Occipital lobe (tissue), 2 donors: Measurements from ENCODE around the gene NFATC2. TPM values are rescaled to one million over a fixed set of nuclear protein-coding genes. Genes with fewer than 3 reads are reported as not detected.

Experiments used
- DNase-seq: peaks from one replicate; lab custom pipeline; 2025; lab: John Stamatoyannopoulos, UW
- total RNA-seq: library from RNA; depleted of rRNA; stranded (reverse); fragments of >200 nt; gene quantifications from one replicate; pipeline ENCODE4 v1.2.3, GENCODE V29; 2014

The NFATC2 gene
- total RNA-seq, 1 donor from 2014 or later, result 0.47 TPM

DNA sequence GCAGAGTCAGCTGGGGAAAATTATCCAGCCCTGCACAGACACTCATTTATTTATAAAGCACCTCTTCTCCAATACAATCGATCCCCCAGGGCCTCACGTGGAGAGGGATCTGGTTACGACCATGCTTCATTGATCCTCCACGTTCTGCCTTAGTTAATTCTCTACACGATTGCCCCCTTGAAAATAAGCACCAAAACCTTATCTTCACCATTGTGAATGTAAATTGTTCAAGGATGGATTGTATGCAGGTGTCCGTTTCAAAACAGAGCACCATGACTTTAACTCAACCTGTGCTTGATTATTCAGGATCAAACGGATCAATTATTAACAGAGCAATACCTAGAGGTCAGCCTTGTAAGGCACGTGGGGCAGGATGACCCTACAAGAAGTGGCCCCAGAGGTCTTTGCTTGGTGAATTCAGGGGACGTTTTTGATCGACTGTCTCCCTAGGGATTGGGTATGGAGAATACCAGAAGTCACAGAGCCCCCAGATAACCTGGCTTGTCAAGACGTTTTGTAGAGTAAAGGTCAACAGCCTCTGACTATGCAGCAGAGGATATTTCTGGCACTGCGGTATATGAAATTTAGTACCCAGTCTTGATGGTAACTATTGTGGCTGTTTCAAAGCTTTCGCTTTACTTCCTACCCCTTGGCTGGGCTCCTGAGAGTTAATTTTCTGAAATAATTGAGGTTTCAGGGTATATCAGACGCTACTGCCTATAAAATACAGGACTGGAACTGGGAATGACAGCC lies 112.1 kb downstream of the NFATC2 start:
- DNase-seq, result no peak

DNA sequence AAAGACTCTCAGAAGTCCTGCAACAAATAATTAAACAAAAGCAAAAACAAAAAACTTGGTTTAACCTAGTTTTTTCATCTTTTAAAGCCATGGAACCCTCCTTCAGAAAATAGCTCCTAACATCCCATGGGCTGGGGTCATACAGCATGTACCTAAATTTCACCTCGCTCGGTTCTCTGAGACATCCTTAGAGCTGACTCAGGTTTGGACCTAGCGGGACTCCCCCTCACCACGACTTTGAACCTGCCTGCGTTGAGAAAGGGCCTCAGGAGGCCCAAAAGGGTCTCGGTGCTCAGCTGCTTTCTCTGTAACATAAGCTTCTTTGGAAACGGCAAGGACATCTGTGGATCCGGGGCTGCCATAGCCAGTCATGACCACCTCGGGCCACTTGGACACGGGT lies 112.8 kb downstream of the NFATC2 start:
- no peak for DNase-seq

DNA sequence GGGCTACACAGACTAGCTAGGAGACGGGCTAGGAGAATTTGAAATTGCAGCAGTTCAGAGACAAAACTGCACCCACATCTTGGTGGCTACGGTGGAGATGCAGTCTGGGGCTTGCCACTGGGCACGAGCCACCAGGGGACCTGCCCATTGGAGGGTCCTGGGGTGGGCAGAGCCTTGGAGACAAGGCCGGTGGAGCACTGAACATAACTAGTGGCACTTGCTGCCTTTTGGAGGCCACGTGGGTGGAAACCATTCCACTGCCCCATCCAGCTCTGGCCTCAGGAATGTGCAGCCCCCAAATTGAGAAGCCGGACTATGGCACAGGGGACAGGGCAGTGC lies 113.4 kb downstream of the NFATC2 start:
- DNase-seq, result no peak

DNA sequence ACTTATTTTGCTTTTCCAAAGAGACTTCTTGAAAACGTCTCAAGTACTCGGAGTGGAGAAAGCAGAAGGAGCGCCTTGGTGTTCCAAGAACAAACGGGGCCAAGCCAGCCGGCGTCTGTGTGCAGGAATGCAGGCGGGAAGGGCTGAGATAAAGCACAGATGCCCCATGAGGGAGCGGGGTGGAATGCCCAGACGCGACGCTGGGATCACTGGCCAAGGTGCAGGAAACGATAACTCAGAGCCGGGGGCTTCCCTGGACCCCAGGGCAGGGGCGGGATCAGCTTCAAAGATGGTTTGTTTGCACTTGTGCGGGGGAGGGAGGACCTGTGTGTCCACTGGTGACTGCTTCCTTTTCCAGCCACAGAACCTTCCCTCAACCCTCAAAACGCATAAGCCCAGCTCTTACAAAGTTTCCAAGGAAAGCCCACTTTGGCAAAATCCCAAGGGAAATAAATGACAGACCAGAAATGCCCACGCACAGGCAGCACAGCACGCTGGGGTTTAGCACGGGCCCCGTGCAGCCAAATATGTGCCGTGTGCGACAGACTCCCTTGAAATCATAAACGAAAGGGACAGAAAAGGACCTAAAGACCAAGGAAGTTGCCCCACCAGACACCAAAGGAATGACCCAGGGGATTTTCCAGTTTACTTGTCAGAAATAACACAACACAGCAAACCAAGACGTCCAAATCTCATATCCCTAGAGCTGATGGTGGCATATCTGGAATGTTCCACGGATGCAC lies 113.9 kb downstream of the NFATC2 start:
- DNase-seq, result no peak

DNA sequence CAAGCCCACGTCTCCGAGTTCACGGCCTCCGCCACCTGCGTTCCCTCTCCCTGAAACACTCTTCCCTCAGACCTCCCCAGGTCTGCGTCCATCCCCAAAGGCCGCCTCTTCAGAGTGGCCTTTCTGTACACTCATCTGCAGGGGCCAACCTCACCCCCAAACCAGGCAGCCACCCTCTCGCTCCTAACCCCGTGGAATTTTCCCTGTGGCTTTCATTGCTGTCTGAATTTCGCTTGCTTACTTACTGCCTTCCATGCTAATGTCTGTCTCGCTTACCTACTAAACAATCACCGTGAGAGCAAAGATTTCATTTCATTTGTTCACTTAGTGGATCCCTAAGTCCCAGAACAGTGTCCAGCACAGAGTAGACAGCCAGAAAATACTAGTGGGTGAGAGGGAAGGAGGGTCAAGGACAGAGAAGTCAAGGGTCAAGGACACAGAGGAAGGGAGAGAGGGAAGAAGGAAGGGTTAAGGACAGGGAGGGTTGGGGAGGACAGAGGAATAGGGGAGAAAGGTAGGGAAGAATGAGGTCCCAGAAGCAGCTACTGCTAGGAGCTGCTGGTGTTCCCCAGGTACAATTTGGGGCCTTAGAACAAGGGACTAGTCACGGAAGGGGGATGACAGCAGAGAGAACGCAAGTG lies 114.7 kb downstream of the NFATC2 start:
- DNase-seq, result no peak

DNA sequence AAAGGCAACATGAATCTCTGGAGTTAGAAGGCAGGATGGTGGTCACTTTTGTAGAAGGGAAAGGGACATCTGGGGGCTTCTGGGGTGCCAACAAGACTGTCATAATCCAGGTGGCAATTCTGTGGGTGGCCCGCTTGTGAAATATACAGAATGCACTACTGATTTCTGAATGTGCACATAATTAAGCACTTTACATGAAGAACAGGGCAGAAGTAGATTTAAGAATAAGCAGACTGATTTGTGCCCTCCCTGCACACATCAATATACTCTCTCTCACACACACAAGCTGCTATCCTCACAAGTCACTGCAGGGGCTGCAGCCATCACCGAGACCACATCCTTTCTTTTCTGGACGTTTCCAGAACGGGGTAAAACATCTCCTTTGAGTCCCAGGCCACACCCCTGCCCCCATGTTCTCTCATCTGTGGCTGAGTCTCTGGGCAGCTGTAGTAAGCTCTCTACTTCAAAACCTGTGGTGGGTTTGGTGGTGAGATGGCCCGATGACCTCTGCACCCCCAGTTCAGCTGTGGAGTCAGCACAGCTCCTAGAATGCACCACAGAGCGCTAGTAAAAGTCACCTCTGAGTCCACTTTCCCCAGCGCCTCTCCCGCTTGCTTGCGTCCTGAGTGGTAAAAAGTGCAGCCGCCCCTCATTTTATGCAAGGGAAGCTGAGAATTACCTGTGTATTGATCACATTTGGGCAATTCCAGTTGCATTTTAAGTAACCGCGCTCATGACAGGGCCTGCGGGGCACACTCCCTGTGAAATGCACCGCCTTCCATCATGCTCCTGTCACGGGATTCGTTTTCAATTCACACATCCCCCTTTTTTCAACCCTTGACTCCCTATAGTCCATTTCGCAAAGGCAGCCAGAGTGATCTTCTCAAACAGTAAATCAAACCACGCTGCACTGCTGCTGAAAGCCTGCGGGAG lies 115.5 kb downstream of the NFATC2 start:
- DNase-seq, result no peak

DNA sequence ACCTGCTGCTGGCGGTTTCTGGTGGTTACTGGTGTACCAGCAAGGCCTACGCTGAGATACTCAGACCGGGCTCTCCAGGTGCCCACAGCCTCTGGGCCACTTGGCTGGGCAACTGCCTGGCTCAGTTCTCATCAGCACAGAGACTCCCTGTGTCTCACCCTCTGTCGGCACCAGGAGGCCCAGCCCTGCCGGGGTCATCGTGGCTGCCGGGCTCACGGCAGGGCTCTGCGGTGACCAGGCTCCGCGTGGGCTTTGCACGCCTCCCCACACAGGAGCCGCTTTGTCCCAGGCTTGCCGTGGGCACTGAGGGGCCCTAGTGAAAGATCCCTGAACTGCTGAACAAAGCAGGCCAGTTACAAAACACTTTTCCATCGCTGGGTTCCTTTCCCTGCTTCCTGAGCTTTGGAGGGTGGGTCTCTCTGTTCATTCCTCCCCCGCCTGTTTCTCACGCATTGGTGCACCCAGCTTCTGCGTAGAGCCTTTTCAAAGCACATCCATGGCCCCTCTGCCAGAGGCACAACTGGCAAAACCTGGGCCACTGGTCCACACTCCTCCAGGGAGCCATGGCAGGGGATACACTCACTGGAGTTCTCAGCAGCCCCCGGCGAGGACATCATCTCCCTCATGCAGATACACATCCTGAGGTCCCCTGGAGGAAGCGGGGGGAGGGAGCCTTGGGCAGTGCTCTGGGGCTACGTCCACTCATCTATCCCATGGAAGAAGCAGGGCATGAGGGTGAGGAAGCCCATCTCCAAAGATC lies 117.0 kb downstream of the NFATC2 start:
- no peak for DNase-seq

DNA sequence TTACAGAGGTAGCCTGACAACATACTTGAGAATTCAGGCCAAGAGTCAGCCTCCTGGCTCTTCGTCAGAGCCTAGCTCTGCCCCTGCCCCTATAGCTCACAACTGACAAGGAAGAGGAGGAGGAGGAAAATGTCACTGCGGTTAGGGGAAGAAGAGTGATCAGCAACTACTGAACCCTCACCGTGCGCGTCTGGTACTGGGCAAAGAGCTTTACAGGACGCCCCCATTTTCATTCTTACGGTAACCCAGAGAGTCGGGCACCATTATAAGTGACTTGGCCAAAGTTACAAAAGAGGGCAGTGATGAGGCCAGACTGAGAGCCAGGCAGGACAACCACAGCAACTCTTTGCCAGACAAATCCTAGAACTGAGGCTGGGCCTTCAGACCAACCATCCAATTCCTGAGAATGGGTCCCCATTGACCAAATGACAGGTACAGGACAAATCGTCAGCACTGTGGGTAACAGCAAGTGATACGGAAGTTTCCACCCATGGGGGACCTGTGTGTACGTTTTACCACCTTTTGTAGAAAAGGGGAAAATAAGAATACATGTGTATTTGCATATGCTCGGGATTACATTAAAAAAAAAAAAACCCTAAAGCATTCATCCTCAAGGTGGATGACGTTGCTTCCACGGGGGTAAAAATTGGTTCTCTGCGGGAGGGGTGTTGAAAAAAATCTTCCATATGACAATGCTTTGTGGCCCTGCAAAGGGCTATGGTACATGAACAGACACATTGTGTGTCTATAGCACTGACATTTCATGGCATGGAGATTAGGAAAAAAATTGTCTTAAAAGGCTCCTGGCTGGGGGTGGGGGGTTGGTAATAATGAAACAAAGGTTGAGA lies 118.0 kb downstream of the NFATC2 start:
- DNase-seq, result no peak

DNA sequence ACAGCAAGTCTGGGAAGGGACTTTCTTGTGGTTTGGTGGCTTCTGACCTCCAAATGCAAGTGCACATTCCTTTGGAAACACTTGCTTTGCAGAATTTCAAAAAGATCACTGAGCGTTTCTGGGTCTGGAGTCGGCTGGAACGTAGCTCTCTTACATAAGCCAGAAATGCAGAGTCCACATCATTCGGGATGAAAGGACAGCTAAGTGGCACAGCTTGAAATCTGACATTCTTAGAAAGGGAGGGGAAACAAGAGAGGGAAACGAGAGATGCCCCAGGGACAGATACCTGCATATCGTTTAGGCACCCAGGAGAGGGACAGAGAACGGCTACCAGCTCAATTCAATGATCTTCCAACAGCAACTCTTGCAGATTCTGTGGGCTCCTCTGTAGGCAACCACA lies 118.7 kb downstream of the NFATC2 start:
- no peak for DNase-seq

DNA sequence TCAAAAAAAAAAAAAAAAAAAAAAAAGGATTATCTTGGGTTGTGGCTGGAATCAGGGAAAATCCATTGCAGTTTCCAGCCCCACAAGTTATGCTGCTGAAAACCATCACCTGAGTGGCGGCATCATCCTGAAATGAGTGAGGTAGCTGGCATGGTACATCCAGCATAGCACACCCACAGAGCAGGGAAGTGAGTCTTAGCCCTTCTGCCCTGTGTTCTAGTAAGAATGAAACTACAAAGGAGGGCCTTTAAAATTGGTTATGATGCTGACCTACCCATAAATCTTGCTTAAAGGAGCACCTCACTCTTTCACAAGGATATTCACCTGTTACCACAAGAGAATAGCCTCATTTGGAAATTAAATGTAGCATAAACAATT lies 119.2 kb downstream of the NFATC2 start:
- no peak for DNase-seq

DNA sequence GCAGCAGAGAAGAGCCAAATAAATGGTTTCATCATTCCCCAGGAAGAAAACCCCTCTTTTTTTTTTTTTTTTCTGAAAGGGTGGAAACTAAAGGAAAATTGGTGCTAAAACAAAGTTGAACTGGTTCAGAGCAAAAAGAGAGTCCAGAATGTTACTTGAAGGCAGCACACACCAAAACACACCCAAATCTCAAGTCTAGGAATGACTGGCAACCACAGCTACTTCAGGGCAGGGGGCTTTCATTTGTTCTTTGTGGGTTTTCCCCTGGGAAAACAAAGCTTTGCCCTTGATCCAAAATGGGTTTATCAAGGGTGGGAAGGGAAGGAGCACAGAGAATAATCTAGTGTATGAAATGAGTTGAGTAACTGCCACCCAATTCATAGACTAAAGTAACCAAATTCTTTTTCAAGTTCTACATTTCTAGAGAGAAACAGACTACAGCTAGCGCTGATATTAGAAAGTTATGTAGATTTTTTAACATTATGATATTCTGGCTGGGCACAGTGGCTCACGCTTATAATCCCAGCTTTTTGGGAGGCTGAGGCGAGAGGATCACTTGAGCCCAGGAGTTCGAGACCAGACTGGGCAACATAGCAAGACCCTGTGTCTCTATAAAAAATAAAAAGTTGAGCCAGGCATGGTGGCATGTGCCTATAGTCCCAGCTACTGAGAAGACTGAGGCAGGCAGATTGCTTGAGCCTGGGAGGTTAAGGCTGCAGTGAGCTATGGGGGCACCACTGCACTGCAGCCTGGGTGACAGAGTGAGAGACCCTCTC lies 119.8 kb downstream of the NFATC2 start:
- DNase-seq, result no peak

DNA sequence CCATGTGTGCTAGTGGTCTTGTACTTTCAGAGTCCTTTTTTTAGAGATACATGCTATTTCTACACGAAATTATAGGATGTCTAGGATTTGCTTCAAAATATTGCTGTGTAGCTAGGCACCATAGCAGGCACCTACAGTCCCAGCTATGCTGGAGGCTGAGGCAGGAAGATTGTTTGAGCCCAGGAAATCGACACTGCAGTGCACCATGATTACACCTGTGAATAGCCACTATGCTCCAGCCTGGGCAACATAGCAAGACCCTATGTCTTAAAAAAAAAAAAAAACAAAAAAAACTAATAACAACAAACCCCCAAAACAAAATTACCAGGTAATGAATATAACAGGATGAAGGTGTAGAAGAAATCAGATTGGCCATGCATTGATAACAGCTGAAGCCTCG lies 121.7 kb downstream of the NFATC2 start:
- DNase-seq, result no peak

DNA sequence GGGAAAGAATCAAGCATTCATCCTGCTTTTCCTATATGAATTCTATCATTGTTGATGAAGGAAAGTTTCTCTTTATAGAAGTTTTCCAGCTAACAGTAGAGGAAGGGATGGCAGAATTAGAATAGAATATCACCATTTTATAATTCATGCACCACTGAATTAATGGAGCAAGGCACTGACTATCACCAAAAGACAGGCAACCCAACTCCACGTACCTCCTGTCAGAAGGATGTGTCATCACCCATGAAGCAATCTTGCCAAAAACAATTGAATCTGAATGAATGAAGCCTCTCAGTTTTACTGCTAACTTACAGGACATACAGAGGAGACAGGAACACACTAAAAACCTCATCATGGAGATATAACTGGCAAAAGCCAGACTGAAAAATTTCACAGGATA lies 122.4 kb downstream of the NFATC2 start:
- no peak for DNase-seq

DNA sequence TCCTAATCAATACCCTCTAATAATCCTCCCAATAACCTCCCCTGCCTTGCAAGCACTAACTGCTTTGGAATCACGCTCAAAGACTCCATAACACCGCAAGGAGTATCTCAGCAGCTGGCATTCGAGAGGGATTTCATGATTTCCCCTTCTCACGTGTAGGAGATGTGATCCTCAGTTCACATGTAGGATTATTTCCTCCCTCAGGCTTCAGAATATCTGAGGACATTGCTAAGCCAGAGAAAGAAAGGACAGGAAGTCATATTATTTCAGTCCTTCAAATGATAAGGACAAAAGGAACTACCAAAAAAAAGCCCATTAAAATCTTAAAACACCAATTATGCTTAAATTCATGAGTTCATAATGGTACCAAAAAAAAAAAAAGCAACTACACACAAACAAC lies 122.9 kb downstream of the NFATC2 start:
- DNase-seq, result no peak

DNA sequence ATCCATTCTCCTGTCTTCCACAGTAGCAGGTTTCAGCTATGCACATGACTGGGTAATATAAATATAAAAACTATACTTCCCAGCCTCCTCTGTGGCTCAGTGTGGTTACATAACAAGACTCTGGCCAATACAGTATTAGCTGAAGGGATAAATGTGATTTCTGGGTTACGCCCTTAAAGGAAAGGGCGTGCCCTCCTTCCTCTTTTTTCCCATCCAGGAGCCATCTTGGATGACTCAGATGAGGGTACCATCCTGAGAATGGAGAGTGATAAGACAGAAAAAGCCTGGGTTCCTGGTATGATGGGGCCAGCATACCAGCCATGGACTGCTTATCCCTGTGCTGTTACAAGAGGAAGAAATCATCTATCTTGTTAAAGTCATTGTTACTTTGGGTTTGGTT lies 123.3 kb downstream of the NFATC2 start:
- DNase-seq, result no peak

DNA sequence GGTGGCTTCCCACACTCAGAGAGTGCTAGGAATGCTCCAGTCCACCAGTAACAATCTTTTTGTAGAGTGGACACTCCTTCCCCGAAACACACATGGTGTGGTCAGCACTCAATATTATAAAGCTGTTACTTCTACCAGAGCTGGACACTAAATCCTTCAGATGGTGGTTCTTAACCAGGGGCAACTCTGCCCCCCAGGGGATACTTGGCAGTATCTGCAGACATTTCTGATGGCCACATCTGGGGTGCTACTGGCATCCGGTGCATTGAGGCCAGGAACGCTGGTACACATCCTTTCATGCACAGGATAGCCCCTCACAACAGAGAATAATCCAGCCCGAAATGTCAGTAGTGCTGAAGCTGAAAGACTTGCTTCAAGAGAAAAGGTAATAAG lies 124.4 kb downstream of the NFATC2 start:
- no peak for DNase-seq

DNA sequence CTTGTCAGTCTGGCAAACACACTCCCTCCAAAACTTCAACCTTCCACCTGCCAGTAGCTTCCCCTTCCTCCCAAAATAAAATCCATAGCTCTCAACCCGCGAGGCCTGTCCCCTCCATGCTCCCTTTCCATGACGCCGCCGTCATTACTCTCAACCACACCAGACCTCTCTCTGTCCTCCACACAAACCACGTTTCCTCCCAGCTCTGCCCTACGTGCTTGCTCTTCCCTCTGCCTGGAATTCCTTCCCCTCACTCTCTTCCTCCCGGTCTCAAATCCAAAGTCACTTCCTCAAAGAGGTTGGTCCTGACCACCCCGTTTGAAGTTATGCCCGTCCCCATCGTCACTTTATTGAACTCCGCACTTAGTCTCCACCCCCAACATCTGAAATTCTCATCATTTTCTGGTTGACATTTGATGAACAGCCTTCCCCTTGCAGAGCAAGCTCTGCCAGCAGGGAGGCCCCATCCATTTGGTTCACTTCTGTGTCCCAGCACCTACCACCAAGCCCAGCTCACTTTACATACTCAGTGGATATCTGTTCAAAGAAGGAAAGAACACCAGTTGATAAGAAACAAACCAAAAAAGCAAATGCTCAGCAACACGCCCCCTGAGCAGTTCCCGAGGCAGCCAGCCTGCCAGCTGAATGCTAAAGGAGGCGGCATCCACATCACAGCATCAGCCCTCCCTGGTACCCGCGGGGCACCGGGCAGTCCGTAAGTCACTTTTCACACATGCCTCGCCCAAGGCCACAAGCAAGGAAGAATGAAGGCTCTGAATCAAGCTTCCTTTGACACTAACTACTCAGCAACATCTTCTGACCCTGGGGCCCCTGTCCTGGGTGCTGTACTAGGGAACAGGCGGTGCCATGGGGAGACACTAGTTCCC lies 125.0 kb downstream of the NFATC2 start:
- no peak for DNase-seq

DNA sequence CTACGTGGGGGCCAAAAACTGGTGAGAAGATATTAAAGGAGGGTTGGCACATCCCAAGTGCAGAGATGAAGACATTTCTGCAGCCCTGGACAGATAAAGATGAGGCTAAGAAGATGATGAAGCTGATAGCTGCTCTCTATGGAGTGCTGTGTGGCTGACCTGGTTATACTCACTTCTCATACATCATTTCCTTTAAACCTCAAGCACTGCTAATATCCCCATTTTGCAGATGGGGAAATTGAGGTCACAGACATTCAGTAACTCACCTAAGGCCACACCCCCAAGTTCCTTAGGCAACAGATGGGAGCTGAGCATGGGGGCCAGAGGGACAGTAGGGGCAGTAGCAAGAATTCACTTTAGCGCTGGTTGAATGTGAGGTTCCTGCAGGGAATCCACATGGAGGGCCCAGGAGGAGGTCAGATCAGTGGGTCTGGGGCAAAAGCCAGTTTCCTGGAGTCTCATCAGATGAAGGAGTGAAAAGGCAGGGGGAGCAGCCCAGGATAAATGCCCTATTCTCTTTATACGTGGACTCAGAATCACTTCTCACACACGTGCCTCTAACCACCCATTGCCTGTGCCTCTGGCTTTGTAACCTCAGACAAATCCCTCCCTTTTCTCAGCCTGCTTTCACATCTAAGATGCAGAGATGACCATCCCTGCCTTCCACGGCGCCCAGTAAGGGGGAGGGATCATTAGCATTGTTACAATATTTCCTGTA lies 125.8 kb downstream of the NFATC2 start:
- no peak for DNase-seq
